GM13977 (cell line): ENCODE data around the gene MTERF4.

Experiments used
- DNase-seq: peaks from one replicate; pipeline ENCODE4 v3.0.0; 2012; ENCODE audit warnings: low spot score
- in situ Hi-C: fragments of 300-500 bp; cut with MboI; formaldehyde crosslinking; loops from one replicate; pipeline ENCODE4 v1.12.0; 2022; ENCODE audit warnings: low sequenced_read_pairs, low pct_unique_long_range_greater_than_20kb, mixed read lengths, inconsistent platforms; ENCODE audit not compliant: unreplicated experiment
- TF ChIP-seq, protein P1 (sequence below): IDR thresholded peaks from 2 replicates; pipeline ENCODE4 v1.5.1; 2012; ENCODE audit warnings: mild to moderate bottlenecking, control low read depth; ENCODE audit not compliant: insufficient read depth; ENCODE audit errors: extremely low read depth, missing control alignments

MTERF4 gene

DNA sequence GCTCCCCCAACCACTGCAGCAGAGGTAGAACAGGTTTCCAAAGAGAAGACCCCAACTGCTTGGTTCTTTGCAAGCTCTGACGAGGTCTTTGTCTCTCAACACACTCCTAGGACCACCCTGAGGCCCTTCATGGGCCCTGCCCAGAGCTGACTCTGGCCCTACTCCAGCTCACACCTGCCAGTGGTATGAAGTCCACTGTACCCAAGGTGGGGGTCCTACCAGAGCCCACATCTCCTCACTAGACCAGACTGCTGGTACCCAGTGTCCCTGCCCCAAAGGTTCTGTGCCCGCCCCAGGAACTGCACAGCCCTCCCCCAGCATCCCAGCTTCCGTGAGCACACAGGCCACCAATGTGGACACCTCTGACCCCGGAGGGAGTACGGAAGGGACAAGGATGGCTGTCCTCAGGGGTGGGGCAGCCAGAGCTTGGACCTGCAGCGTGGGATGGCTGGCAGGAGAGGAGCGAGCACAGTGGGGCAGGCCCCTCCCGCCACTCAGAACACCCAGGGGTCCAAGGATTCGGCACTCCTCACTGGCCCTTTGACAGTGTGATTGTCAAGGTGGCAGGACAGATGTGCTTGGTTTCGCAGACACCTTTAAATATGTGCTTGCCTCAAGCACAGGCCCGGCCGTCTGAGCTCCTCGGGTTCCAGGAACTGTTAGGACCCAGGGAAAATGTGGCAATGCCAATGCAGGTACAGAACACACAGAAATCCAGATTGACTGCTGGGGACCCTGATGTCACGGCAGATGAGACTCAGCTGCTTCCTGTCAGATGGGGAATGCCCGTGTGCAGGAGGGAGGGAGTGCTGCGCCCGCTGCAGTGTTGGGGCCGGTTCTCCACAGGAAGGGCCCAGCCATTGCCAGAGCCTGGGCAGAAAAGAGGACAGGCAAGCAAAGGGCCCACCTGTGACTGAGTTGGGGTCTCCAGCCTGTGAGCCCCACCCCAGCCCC is 51.2 kb downstream of the MTERF4 start:
- in situ Hi-C loops = no loop called here
- no peak for DNase-seq
- TF ChIP-seq, protein P1, sequence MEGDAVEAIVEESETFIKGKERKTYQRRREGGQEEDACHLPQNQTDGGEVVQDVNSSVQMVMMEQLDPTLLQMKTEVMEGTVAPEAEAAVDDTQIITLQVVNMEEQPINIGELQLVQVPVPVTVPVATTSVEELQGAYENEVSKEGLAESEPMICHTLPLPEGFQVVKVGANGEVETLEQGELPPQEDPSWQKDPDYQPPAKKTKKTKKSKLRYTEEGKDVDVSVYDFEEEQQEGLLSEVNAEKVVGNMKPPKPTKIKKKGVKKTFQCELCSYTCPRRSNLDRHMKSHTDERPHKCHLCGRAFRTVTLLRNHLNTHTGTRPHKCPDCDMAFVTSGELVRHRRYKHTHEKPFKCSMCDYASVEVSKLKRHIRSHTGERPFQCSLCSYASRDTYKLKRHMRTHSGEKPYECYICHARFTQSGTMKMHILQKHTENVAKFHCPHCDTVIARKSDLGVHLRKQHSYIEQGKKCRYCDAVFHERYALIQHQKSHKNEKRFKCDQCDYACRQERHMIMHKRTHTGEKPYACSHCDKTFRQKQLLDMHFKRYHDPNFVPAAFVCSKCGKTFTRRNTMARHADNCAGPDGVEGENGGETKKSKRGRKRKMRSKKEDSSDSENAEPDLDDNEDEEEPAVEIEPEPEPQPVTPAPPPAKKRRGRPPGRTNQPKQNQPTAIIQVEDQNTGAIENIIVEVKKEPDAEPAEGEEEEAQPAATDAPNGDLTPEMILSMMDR = no peak

DNA sequence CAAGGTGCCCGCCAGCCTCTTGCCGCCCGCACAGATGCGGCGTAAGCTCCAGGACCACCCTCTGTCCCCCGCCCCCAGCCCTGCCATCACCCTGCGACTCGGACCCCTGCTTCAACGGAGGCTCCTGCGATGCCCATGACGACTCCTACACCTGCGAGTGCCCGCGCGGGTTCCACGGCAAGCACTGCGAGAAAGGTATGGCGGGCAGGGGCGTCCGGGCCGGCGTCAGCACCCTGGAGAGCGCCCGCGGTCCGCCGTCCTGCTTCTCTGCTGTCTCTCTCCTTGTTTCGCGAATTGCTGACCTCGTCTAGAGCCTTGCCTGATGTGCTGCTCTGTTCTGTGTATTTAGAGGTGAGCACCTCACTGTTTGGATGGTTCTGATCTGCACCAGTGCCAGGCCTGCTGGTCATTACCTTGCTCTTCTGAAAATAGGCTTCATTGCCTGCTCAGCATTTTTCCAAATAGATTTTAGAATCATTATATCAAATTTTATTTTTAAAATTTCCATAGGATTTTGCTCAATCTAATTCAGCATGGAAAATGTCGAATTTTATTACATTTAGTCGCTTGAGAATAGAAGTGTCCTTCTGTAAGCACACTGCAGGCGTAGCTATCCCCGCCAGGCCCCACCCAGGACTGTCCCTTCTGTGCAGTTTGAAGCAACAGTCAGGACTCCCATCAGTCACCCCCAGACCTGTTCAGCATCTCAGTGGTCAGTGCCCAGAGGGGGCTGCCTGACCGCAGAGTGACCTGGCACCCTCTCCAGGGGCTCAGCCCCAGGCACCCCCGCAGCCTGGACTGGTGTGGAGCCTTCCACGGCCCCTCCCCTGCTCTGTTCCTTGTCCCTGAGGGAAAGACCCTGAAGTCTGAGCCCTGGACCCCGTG is 52.1 kb downstream of the MTERF4 start:
- TF ChIP-seq, protein P1 = no peak
- no peak for DNase-seq
- in situ Hi-C loops = no loop called here

GRCh38 chr2:241048949-241049343 is 53.1 kb downstream of the MTERF4 start:
- DNase-seq = no peak
- in situ Hi-C loops = no loop called here

GRCh38 chr2:241048149-241048948 is 53.7 kb downstream of the MTERF4 start:
- no peak for DNase-seq
- TF ChIP-seq, protein P1 = no peak

More at GRCh38 chr2:241048949-241049343, 53.1 kb downstream of the MTERF4 start:
- TF ChIP-seq, protein P1 = no peak

DNA sequence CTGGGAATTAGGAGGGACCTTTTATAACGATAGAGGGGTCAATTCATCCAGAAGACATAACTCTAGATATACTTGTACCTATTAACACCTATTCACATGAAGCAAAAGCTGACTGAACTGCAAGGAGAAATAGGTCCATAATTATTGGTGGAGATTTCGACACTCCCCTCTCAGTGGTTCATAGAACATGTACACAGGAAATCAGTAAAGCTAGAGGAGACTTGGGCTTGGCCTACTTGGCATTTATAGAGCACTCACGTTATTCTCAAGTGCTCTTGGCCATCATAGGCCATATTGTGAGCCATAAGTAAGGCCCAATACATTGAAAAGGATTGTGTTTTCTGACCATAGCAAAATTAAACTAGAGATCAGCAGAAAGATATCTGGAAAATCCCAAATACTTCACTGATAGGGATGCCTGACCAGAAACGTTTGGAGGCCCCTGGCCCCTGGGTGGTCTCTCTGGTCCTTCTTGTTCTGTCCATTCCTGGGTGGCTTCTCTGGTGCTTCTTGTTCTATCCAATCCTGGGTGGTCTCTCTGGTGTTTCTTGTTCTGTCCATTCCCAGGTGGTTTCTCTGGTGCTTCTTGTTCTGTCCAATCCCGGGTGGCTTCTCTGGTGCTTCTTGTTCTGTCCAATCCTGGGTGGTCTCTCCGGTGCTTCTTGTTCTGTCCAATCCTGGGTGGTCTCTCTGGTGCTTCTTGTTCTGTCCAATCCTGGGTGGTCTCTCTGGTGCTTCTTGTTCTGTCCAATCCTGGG is 54.7 kb downstream of the MTERF4 start:
- TF ChIP-seq, protein P1 = no peak
- in situ Hi-C loops = no loop called here
- no peak for DNase-seq

More at GRCh38 chr2:241048149-241048948, 53.7 kb downstream of the MTERF4 start:
- in situ Hi-C loops = no loop called here
